Activated T-helper 1 cell treated with Interleukin-2 at 50 U/mL for 16 hours (primary cell): ENCODE results near the gene TRAF2.

Experiments
- DNase-seq: peaks from one replicate; pipeline ENCODE4 v3.0.0-alpha.2; 2020; ENCODE audit warnings: low read depth

TRAF2 gene

DNA sequence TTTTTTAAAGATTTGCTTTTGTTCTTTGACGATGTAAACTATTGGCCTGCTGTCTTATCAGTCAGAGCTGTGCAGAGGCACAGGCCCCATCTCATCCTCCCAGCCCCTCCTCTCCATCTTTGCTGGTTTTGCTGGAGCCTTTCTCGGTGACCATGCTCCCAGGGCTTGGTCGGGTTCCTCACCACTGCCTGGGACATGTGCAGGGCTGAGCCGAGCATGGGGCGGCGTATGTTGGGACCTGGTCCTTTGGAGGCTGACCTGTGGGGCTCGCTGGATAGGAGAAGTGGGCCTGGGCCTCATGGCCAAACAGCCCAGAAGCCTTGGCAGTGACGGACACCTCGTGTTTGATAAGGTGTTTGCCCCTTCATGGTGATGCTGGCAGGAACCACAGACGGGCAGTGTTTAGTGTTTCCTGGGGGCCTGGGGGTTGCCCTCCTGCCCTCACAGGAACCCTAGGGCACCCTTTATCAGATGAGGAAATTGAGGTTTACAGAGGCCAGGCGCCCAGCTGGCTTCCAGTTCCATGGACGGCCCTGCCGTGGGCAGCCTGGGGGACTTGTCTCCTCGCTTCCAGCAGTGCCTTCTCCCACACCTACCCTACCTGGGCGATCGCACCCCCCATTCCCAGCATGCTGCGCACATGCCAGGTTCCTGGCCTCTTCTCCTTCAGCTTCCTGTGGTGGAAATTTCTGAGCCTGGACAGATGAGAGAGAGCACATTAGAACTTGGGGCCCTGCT, 27.6 kb downstream of the TRAF2 start:
- no peak for DNase-seq

DNA sequence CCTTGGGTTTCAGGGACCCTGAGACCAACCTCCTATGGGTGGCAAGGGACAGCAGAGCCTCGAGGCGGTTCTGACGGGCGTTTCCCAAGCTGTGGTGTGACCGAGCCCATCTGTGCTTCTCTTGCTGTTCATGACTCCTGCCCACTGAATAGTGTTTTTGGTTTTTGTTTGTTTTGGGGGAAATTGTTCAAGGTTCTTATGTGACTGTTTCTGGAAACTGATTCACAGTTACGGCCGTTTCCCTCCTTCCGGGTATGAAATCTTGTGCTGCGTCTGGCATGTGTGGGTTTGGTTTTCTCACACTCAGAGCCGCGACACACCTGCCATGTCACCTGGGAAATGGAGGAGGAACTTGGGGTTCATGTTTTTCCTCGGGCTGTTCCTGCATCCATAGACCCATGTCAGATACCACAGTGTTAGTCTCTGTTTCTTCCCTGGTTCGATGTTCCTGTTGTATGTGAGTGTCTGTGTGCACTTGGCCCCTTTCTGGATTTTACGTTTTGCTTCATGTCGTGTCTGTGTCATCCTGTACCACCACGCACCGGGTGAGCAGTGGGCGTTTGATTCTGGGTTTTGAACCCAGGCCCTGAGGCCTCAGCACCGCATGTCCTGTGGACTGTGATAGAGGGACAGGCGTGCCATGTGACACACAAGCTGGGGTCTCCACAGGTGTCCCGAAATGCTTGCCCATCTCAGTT, 29.5 kb downstream of the TRAF2 start:
- DNase-seq = no peak

DNA sequence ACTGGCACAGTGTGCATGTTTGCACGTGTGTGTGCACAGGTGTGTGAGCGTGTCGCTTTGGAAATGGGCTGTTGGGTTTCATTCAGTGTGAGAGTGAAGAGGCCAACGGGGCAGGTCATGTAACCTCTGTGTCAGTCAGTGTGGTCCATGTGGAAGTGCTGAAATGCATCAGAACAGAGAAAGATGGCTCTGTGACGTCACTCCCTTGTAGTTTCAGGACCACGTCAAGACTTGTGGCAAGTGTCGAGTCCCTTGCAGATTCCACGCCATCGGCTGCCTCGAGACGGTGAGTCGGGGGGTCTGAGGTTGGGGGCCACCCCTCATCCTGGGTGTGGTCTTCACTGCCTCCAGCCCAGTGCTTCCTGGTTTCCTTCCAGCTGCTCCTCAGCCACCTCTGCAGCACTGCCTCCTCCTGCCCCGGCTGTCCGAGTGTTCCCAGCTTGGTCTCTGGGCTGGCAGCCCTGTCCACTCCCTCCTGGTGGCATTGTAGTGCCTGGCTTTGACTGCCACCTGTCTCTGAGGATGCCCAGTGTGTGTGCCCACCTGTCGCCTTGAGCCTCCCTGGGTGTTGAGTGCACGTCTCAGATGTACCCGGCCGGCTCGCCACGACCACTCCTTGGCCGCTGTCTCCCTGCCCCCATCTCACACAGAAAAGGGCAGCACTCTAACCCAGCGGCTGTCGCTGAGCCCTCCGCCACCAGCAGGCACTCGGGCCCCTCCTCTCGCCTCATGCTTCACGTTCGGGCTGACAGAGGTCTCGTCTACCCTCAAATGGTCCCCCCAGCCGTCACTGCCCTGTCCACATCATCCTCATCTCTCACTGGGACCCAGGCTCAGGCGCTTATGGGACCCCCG, 30.2 kb downstream of the TRAF2 start:
- DNase-seq = no peak

DNA sequence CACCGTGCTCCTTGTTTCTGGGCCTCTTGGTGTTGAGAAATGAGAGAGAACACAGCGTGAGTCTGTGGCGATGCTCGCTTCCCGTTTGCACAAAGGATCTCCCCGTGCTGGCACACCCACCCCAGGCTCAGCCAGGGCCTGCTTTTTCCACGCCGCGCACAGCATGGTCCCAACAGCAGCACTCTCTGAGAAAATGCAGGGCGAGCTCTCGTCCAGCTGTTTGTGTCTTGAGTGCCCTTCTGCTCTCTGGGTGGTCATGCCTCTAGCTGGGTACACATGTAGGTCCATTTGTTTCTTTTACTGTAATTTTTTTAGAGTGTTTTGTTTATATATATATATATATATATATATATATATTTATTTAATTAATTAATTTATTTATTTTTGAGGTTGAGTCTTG, 31.6 kb downstream of the TRAF2 start:
- no peak for DNase-seq

DNA sequence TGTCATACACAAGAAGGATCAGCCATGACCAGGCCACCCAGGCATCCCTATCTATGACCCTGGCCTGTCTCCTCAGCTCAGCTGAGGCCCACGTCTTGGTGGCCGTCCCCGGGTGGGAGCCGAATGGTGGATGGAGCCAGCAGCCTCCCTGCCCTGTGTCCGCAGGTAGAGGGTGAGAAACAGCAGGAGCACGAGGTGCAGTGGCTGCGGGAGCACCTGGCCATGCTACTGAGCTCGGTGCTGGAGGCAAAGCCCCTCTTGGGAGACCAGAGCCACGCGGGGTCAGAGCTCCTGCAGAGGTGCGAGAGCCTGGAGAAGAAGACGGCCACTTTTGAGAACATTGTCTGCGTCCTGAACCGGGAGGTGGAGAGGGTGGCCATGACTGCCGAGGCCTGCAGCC, 33.8 kb downstream of the TRAF2 start:
- no peak for DNase-seq

- DNase-seq = no peak
Measured at GRCh38 chr9:136920734-136921231, 34.5 kb downstream of the TRAF2 start.

GRCh38 chr9:136921307-136921706, 35.0 kb downstream of the TRAF2 start:
- no peak for DNase-seq

DNA sequence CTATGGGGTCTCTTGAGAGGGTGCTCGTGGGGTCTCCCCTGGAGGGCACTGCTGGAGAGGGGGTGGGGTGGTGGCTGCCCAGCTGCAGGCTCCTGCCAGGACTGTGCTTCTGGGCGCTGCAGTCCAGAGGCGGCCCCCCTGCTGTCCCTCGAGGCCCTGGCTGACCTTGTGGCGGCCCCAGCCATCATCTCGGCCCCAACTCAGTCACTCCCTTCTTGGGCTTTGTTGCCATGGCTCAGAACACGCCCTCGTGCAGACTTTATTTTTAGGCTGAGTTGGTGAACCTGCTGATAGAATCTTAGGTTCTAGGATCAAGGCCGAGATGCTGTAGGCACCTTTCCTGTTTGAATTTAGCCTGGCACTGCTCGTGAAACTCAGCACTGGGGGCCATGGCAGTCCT, 35.4 kb downstream of the TRAF2 start:
- DNase-seq = no peak

DNA sequence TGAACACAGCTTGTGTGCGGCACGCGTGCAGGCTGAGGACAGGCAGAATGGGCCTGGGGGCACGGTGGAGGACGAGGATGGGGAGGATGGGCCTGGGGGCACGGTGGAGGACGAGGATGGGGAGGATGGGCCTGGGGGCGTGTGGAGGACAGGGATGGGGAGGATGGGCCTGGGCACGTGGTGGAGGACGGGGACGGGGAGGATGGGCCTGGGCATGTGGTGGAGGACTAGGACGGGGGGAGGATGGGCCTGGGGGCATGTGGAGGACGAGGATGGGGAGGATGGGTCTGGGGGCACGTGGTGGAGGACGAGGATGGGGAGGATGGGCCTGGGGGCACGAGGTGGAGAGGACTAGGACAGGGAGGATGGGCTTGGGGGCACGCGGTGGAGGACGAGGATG, 36.2 kb downstream of the TRAF2 start:
- no peak for DNase-seq

DNA sequence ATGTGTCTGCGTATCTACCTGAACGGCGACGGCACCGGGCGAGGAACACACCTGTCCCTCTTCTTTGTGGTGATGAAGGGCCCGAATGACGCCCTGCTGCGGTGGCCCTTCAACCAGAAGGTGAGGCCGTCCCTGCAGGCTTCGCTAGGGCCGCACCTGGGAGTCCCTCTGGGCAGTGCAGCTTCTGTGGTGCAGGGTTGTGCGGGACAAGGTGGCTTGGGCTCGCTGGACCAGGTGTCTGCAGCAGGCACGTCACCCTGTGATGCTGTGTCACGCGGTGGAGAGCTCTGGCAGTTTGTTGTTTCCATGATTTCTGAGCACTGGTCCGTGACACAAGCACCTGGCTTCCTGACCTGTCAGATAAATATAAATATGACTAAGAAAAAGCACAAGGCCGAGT, 37.6 kb downstream of the TRAF2 start:
- no peak for DNase-seq

DNA sequence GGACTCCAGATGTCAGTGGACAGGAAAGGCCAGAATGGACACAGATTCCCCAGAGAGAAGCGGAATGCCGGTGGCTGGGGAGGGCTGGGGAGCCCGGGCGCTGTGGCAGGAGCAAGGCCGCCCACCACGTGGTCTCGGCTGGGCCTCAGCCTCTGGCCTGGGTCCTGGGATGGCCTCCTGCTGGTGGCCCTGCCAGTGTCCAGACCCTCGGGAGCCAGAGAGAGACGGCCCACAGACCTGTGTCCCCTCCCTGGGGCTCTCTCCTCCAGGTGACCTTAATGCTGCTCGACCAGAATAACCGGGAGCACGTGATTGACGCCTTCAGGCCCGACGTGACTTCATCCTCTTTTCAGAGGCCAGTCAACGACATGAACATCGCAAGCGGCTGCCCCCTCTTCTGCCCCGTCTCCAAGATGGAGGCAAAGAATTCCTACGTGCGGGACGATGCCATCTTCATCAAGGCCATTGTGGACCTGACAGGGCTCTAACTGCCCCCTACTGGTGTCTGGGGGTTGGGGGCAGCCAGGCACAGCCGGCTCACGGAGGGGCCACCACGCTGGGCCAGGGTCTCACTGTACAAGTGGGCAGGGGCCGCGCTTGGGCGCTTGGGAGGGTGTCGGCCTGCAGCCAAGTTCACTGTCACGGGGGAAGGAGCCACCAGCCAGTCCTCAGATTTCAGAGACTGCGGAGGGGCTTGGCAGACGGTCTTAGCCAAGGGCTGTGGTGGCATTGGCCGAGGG, 39.3 kb downstream of the TRAF2 start:
- DNase-seq = no peak

DNA sequence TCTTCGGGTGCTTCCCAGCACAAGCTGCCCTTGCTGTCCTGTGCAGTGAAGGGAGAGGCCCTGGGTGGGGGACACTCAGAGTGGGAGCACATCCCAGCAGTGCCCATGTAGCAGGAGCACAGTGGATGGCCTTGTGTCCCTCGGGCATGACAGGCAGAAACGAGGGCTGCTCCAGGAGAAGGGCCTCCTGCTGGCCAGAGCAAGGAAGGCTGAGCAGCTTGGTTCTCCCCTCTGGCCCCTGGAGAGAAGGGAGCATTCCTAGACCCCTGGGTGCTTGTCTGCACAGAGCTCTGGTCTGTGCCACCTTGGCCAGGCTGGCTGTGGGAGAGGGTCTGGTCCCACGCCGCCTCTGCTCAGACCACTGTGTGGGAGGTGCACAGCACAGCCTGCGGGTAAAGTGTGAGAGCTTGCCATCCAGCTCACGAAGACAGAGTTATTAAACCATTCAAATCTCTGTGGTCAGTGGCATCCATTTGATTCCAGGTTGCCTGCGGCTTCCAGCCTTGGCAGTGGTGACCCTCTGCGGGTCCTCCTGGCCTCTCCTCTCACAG, 39.9 kb downstream of the TRAF2 start:
- no peak for DNase-seq

DNA sequence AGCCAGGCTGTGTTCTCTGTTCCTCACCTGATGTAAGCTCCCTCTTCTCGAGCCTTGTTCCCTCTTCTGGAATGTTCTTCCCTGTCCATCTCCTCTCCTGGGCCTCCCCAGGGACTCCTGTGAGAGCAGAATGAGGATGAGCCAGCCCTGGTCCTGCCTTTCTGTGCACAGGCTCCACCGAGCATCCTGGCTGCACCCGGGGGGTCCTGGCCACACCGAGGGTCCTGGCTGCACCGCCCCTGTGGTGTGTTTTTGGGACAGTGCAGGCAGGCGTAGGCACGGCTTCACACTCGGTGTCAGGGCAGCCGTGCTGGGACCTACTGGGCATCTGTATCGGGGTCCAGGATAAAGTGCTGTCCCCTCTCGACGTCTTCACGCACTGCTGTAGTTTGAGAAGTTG, 40.4 kb downstream of the TRAF2 start:
- no peak for DNase-seq

- DNase-seq = no peak
Measured at GRCh38 chr9:136927343-136928271, 41.3 kb downstream of the TRAF2 start.

- no peak for DNase-seq
Measured at GRCh38 chr9:136928591-136928990, 42.3 kb downstream of the TRAF2 start.

GRCh38 chr9:136930014-136930413, 43.7 kb downstream of the TRAF2 start:
- no peak for DNase-seq

GRCh38 chr9:136931611-136932130, 45.4 kb downstream of the TRAF2 start:
- DNase-seq = no peak

DNA sequence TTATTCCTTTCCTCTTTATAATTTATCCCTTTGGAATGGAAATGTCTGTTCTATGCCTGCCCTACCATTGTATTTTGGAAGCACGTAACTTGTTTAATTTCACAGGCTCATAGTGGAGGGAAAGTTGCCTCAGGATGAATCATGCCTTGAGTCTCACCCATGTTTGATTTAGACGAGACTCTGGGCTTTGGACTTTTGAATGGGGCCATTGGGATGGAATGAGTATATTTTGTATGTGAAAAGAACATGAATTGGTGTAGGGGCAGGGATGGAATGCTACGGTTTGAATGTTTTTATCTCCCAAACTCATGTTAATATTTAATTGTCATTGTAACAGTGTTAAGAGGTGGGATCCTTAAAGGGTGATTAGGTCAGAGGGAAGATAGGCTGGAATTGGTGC, 48.0 kb downstream of the TRAF2 start:
- DNase-seq = no peak

GRCh38 chr9:136935651-136936050, 49.3 kb downstream of the TRAF2 start:
- DNase-seq = no peak

DNA sequence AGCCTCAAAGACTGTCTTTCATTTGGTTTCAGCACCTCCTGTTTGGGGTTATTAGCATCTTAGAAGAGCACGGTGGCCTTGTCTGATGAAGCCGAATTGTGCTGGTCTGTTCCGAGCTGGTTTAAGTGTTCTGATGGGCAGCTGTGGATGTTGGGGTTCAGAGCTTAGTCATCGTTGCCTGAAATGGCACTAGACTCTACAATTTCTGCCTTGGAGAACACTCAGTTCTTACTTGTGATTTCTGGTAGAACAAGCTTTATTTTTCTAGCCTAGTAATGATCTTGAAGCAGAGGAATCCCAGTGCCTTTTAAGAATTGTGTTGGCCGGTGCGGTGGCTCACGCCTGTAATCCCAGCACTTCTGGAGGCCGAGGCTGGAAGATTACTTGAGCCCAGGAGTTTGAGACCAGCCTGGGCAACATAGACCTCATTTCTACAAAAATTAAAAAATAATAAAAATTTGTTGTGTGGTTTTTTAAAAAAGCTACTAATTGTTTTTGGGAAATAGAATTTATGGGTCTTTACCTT, 50.4 kb downstream of the TRAF2 start:
- DNase-seq = no peak
